ENCODE results near the gene TDRD12.
"Not testable (repeated sequence)": the region's sequence is repeated elsewhere in the genome, so short reads cannot be mapped to it uniquely, and the experiment has no call there.

Gene TDRD12

GRCh38 chr19:32746631-32747196, 27.1 kb downstream of the TDRD12 start:
- DNase-seq (ENCODE audit: low read depth): not testable (repeated sequence)

DNA sequence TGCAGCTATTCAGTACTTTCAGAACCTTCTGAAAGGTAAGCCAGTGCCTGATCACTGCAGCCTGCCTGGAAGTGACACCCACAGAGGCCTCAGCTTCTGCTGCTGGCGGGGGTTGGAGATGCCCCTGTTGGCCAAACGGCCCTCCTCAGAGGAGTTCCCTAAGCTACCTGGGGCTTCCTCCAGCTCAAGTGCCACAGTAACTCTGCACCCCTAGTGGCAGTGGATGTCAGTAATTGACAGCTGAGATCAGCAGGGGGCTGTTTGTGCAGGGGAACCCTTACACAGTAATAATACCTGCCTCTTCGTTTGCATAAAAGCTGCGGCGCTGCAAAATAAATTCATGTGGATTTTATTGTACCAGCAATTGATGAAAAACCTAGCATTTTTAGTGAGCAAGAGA, 28.9 kb downstream of the TDRD12 start:
- no peak for DNase-seq (ENCODE audit: low read depth)

DNA sequence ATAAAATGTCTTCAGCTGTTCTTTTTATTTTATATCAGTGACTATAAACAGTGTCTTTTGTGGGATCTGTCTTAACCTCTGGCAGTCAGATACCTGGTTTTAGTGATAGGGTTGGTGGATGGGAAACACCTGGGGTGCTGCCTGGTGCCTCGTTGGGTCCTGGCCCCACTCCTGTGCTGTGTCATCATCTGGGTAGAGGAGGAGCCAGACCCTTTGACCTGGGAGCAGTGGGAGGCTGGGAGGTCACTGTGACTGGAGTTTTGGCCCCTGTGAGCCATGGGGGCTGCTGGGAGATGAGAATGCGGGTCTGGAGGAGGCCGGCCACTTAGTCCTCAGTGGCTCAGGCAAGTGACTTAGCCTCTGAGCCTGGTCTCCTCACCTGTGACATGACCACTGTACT, 29.4 kb downstream of the TDRD12 start:
- no peak for DNase-seq (ENCODE audit: low read depth)

DNA sequence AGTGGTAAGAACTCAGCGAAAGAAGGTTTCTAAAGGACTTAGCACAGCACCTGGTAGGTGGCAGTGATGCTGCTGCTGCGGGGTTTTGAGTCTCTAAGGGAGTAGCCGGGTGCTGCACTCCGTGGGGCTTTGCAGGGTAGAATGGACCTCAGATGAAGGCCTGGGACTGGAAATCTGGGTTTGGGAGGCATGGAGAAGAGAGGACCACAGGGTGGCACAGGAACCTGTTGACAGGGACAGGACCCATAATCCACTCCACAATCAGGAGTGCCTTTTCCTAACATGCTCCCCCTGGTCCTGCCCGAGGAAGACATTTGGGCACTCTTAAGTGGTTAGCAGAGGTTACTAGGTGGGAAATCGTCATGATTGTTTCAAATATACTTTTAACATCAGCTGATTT, 29.8 kb downstream of the TDRD12 start:
- DNase-seq (ENCODE audit: low read depth): no peak

- DNase-seq (ENCODE audit: low read depth): no peak
These were observed 31.0 kb downstream of the TDRD12 start for GRCh38 chr19:32750441-32751055.

- no peak for DNase-seq (ENCODE audit: low read depth)
These were observed 31.5 kb downstream of the TDRD12 start for GRCh38 chr19:32751066-32751465.

DNA sequence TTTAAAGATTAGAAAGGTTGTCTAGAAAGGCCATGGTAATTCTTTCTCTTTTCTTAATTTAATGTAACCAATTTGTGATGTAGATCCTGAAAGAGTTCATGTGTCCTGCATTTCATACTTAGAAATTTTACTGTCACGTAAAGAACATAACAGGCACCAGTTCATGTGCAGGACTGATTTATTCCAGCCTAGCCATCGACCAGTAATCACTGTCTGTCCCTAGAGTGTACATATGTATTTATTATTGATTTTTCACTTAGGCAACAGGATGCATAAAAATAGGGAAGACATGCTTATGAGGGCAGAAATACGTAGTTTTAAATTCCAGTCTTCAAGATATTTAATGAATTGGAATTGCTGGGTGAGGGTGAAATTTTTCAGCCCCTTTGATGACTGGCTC, 37.6 kb downstream of the TDRD12 start:
- DNase-seq (ENCODE audit: low read depth): no peak

- DNase-seq (ENCODE audit: low read depth): not testable (repeated sequence)
These were observed 45.8 kb downstream of the TDRD12 start for GRCh38 chr19:32765365-32765764.

DNA sequence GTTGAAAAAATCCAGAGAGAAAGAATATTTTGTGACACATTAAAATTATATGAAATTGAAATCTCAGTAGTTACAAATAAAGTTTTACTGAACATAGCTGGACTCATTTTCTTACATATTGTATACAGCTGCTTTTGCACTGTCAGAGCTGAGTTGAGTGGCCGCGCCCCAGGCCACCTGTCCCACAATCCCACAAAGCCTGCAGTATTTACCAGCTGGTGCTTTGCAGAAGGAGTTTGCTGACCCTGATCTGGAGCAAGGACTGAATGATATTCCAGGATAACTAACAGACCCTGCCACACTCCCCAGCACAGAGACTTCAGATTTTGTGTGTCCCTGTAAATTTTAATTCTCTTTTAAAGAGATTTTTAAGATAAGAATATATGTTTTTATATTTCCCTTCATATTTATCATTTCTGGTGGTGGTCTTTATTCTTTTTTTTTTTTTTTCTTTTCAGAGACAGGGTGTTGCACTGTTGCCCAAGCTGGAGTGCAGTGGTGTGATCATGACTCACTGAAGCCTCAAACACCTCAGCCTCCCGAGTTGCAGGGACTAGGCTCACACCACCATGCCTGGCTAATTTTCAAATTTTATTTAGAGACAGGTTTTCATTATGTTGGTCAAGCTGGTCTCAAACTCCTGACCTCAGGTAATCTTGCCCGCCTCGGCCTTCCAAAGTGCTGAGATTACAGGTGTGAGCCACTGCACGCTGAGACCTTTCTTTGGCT, 48.5 kb downstream of the TDRD12 start:
- no peak for DNase-seq (ENCODE audit: low read depth)

DNA sequence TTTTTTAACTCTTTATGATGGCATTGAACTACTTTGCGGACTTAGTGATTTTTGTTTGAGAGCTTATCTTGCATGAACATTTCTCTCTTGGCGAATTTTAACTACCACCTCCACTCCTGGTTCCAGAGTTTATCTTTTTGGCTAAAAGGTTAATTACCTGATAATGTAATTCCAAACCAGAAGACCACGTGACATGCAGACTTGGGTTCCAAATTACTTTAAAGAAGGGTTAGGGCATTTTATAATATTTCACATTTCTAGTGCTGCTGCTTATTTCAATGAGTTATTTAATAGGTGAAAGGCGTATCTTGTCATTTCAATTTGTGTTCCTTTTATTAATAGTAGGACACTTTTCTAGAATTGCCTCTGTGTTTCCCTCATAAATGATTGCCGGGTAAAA, 52.0 kb downstream of the TDRD12 start:
- DNase-seq (ENCODE audit: low read depth): no peak

DNA sequence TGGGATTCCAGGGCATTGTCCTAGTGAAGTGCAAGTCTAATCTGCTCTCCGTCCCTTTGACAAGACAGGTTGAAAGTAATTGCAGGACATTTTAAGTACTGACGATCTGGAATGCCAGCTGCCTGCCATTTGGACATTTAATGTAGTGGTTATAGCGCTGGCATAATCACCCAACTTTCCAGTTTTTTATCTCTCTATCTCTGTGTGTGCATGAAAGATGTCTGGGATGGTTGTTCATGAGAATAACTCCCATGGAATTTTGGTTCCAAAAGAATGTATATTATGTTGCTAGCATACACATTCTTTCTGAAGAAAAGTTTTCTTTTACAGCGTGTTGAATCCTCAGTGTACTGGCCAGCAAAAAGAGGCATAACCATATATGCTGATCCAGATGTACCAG, 53.6 kb downstream of the TDRD12 start:
- DNase-seq (ENCODE audit: low read depth): no peak

DNA sequence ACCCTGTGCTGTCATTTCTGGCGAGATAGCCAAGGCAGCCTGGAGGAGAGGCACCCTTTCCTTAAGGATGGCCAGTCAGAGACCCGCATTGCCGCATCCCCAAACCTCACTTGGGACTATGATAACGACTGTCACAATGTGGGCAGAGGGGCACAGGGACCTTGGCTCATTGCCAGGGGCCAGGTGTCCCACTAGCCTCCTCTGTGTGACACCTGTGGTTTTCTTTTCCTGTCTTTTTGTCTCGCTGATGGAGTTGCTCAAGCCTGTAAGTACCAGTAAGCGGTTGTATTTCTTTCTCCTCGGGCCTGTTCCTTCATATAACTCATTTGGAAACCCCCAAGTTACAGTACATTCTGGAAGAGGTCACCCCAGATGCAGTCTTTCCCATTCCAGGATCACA, 59.5 kb downstream of the TDRD12 start:
- DNase-seq (ENCODE audit: low read depth): no peak

GRCh38 chr19:32781280-32781679, 61.7 kb downstream of the TDRD12 start:
- no peak for DNase-seq (ENCODE audit: low read depth)

- not testable (repeated sequence) for DNase-seq (ENCODE audit: low read depth)
These were observed 62.5 kb downstream of the TDRD12 start for GRCh38 chr19:32782089-32782488.

DNA sequence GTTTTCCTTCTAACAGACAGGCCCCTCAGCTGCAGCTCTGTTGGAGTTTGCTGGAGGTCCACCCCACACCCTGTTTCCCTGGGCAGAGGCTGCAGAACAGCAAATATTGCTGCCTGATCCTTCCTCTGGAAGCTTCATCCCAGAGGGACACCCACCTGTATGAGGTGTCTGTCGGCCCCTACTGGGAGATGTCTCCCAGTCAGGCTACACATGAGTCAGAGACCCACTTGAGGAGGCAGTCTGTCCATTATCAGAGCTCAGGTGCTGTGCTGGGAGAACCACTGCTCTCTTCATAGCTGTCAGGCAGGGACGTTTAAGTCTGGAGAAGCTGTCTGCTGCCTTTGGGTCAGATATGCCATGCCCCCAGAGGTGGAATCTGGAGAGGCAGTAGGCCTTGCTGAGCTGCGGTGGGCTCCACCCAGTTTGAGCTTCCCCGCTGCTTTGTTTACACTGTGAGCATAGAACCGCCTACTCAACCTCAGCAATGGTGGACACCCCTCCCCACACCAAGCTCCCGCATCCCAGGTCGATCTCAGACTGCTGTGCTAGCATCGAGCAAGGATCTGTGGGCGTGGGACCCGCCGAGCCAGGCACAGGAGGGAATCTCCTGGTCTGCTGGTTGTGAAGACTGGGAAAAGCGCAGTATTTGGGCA, 67.7 kb downstream of the TDRD12 start:
- not testable (repeated sequence) for DNase-seq (ENCODE audit: low read depth)

DNA sequence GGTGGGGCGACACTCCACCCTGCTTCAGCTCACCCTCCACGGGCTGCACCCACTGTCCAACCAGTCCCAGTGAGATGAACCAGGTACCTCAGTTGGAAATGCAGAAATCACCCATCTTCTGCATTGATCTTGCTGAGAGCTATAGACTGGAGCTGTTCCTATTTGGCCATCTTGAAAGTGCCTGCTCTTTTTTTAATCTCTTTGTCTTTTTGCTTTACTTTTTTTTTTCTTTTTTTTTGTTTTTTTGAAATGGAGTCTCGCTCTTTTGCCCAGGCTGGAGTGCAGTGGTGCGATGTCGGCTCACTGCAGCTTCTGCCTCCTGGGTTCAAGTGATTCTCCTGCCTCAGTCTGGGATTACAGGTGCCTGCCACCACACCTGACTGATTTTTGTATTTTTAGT, 68.3 kb downstream of the TDRD12 start:
- DNase-seq (ENCODE audit: low read depth): not testable (repeated sequence)

DNA sequence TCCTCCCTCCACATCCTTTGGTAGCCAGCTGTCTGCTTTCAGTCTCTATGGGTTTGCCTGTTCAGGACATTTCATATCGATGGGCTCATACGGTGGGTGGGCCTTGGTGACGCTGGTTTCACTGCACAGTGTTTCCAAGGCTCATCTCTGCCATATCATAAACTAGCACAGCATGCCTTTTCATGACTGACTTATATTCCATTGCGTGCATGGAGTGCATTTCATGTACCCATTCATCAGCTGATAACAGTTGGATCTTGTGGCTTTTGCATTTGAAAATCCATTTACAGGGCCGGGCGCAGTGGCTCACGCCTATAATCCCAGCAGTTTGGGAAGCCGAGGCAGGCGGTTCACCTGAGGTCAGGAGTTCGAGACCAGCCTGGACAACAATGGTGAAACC, 69.9 kb downstream of the TDRD12 start:
- no peak for DNase-seq (ENCODE audit: low read depth)

- DNase-seq (ENCODE audit: low read depth): no peak
These were observed 78.6 kb downstream of the TDRD12 start for GRCh38 chr19:32798201-32798600.

GRCh38 chr19:32800191-32800590, 80.6 kb downstream of the TDRD12 start:
- no peak for DNase-seq (ENCODE audit: low read depth)

DNA sequence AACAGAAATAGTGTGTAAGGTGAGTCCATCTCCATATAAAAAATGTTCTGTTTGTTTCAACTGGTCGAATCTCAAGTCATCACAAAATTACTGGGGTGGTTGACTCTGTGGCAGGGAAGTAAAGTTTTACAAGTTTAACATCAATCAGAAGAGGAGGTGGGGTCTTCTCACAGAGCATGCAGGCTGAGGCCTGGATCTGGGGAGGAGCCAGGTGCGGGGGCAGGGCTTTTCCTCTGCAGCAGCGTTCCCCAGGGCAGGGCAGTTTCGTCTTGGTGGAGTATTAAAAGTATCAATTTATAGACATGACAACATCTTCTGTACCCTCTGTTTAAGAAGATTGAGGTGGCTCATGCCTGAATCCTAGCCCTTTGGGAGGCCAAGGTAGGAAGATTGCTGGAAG, 81.2 kb downstream of the TDRD12 start:
- DNase-seq (ENCODE audit: low read depth): no peak

DNA sequence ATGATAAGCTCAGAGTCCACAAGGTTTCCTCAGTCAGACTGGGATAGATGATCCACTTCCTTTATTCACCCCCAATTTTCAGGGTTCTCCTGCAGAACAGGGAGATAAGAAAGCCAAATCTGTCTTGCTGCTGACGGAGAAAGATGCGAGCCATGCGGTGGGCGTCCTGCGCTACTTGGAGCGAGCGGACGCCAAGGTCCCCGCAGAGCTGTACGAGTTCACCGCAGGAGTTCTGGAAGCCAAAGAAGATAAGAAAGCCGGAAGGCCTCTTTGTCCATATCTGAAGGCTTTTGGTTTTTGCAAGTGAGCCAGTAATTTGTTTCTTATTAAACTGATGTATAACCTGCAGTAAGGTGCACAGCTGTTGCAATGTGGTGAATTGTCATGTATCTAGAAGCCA, 83.3 kb downstream of the TDRD12 start:
- DNase-seq (ENCODE audit: low read depth): no peak

GRCh38 chr19:32808236-32808635, 88.7 kb downstream of the TDRD12 start:
- no peak for DNase-seq (ENCODE audit: low read depth)

GRCh38 chr19:32809254-32809653, 89.7 kb downstream of the TDRD12 start:
- no peak for DNase-seq (ENCODE audit: low read depth)

All from GM04503 (cell line).